Fibroblast of lung (primary cell): Measurements from ENCODE around the gene TBC1D12. TPM values are rescaled to one million over a fixed set of nuclear protein-coding genes. Genes with fewer than 3 reads are reported as not detected.

Experiments
- DNase-seq, 2 donors: peaks; one replicate each; pipeline versions ENCODE4 v3.0.0 to v3.0.0-alpha.2; 2010; ENCODE audit warnings: low read depth in 2 of 2
- H2AFZ ChIP-seq: 2 replicates; pipeline ENCODE4 v1.5.1; 2012; ENCODE audit warnings: low read length, control low read depth, inconsistent platforms
- H3K27ac ChIP-seq: 2 replicates; pipeline ENCODE4 v1.5.1; 2011; ENCODE audit warnings: low read length, control low read depth; ENCODE audit not compliant: insufficient read depth
- H3K27me3 ChIP-seq: 2 replicates; pipeline ENCODE4 v1.5.1; 2011; ENCODE audit warnings: mild to moderate bottlenecking, low read length; ENCODE audit not compliant: control insufficient read depth, insufficient read depth
- H3K36me3 ChIP-seq: 2 replicates; pipeline ENCODE4 v1.5.1; 2011; ENCODE audit warnings: low read length; ENCODE audit not compliant: control insufficient read depth, insufficient read depth
- H3K4me1 ChIP-seq: 2 replicates; pipeline ENCODE4 v1.5.1; 2011; ENCODE audit warnings: low read length; ENCODE audit not compliant: control insufficient read depth, insufficient read depth; ENCODE audit errors: extremely low read depth
- H3K4me2 ChIP-seq: 2 replicates; pipeline ENCODE4 v1.5.1; 2011; ENCODE audit warnings: low read length, control low read depth; ENCODE audit not compliant: insufficient read depth; ENCODE audit errors: extremely low read depth
- H3K4me3 ChIP-seq, 4 experiments: fragments of 200-600 bp in 1 of 4; sonication (generic) in 1 of 4; replicated peaks in 1 of 4; 2 replicates each; pipeline ENCODE4 v1.5.1; 2011 to 2016; ENCODE audit warnings: low read length in 4 of 4, low read depth in 3 of 4, mild to moderate bottlenecking in 3 of 4, control low read depth in 2 of 4, inconsistent platforms in 1 of 4, mixed read lengths in 1 of 4; ENCODE audit not compliant: insufficient read depth in 1 of 4; ENCODE audit errors: control extremely low read depth in 1 of 4
- H3K79me2 ChIP-seq: 2 replicates; pipeline ENCODE4 v1.5.1; 2012; ENCODE audit warnings: mild to moderate bottlenecking, low read length, inconsistent platforms; ENCODE audit not compliant: control insufficient read depth, insufficient read depth
- H3K9ac ChIP-seq: 2 replicates; pipeline ENCODE4 v1.5.1; 2011; ENCODE audit warnings: mild to moderate bottlenecking, low read length, control low read depth; ENCODE audit not compliant: insufficient read depth
- H3K9me3 ChIP-seq: 2 replicates; pipeline ENCODE4 v1.5.1; 2012; ENCODE audit warnings: low read depth, low read length; ENCODE audit not compliant: control insufficient read depth, insufficient read depth
- H4K20me1 ChIP-seq: 2 replicates; pipeline ENCODE4 v1.5.1; 2011; ENCODE audit warnings: low read length; ENCODE audit not compliant: control insufficient read depth, insufficient read depth; ENCODE audit errors: extremely low read depth
- CTCF ChIP-seq, 2 donors: IDR thresholded peaks in 1 of 2; conservative IDR thresholded peaks in 1 of 2; 1 replicate in 1 of 2; 2 replicates in 1 of 2; pipeline ENCODE4 v1.5.1; 2011 to 2012; ENCODE audit warnings: low read length in 2 of 2, control low read depth in 1 of 2, inconsistent platforms in 1 of 2, low read depth in 1 of 2, mild to moderate bottlenecking in 1 of 2
- EZH2 ChIP-seq: IDR thresholded peaks from 2 replicates; pipeline ENCODE4 v1.5.1; 2012; ENCODE audit warnings: low read length, control low read depth, mild to moderate bottlenecking; ENCODE audit errors: missing control alignments
- polyA plus RNA-seq, 2 donors: library from polyadenylated mRNA; depleted of rRNA in 1 of 2; stranded (reverse) in 1 of 2; unstranded in 1 of 2; fragments of >200 nt; gene quantifications; 2 replicates each; pipeline ENCODE4 v1.2.1, GENCODE V29; 2011 to 2012; ENCODE audit warnings: missing spikeins in 1 of 2
- total RNA-seq: library from RNA; depleted of rRNA; stranded (reverse); fragments of >200 nt; gene quantifications from 2 replicates; pipeline ENCODE4 v1.2.1, GENCODE V29; 2014

TBC1D12 gene
- total and polyA plus RNA-seq, 2 donors (not counting 1 experiment from before 2014, with no cell fraction given): 7.8 to 13.9 TPM

- Histone ChIP-seq H3K36me3 (no peaks in the 10 kb centered on the region), H2AFZ (no peak overlapping the region), H3K27ac (no peak overlapping the region), H3K79me2 (peaks cover 1% of the 10 kb centered on the region), H3K27me3 (no peaks in the 10 kb centered on the region), H3K4me3 (no peak overlapping the region), H3K9ac (no peak overlapping the region), H3K9me3 (no peaks in the 10 kb centered on the region), H3K4me1 (peaks cover 2% of the 10 kb centered on the region), H4K20me1 (no peaks in the 10 kb centered on the region), H3K4me2 (no peak overlapping the region)
- DNase-seq: no peak
- TF ChIP-seq EZH2 (no peak), CTCF (conservative IDR thresholded peaks at IDR 0.05 in 1 of 2, IDR thresholded peaks at IDR 0.05 in 1 of 2; ENCODE audit: low read depth in 1 of 2, low read length in 2 of 2) (no peak)
These were observed 41.2 kb downstream of the TBC1D12 start for GRCh38 chr10:94443549-94443948.

GRCh38 chr10:94450782-94451181, 48.4 kb downstream of the TBC1D12 start:
- H3K79me2 ChIP-seq: no peaks in the 10 kb centered on the region
- no peak for DNase-seq
- no peaks in the 10 kb centered on the region for H3K36me3 ChIP-seq
- no peak overlapping the region for H3K9ac ChIP-seq
- no peaks in the 10 kb centered on the region for H3K9me3 ChIP-seq
- H4K20me1 ChIP-seq: no peaks in the 10 kb centered on the region
- no peaks in the 10 kb centered on the region for H3K4me1 ChIP-seq
- no peak overlapping the region for H3K4me3 ChIP-seq
- H3K4me2 ChIP-seq: no peak overlapping the region
- no peak overlapping the region for H3K27ac ChIP-seq
- no peak overlapping the region for H2AFZ ChIP-seq
- no peak for TF ChIP-seq EZH2
- no peak for TF ChIP-seq CTCF (conservative IDR thresholded peaks at IDR 0.05 in 1 of 2, IDR thresholded peaks at IDR 0.05 in 1 of 2; ENCODE audit: low read depth in 1 of 2, low read length in 2 of 2)
- no peaks in the 10 kb centered on the region for H3K27me3 ChIP-seq

GRCh38 chr10:94451883-94452519, 49.7 kb downstream of the TBC1D12 start:
- Histone ChIP-seq H3K27ac (no peak overlapping the region), H2AFZ (no peak overlapping the region)
- TF ChIP-seq EZH2 (no peak), CTCF (conservative IDR thresholded peaks at IDR 0.05 in 1 of 2, IDR thresholded peaks at IDR 0.05 in 1 of 2; ENCODE audit: low read depth in 1 of 2, low read length in 2 of 2) (no peak)

More at GRCh38 chr10:94451883-94452519, 49.7 kb downstream of the TBC1D12 start:
- Histone ChIP-seq H4K20me1 (no peaks in the 10 kb centered on the region), H3K4me1 (no peaks in the 10 kb centered on the region), H3K4me2 (no peak overlapping the region), H3K79me2 (no peaks in the 10 kb centered on the region), H3K36me3 (no peaks in the 10 kb centered on the region), H3K4me3 (no peak overlapping the region), H3K9me3 (no peaks in the 10 kb centered on the region), H3K9ac (no peak overlapping the region), H3K27me3 (no peaks in the 10 kb centered on the region)
- DNase-seq: no peak
